Measurements from ENCODE around the gene CPO. TPM values are rescaled to one million over a fixed set of nuclear protein-coding genes. Genes with fewer than 3 reads are reported as not detected.

The CPO gene
- total and polyA plus RNA-seq, 9 of the 15 experiments (the other 6 are each of a cell fraction or from before 2014, with no cell fraction given), result not detected

- TF ChIP-seq BCLAF1 (IDR thresholded peaks at IDR 0.05; ENCODE audit: borderline replicate concordance in 1 of 2, control insufficient read depth in 1 of 2, low read depth in 2 of 2, low read length in 1 of 2), result no peak
- no peak for TF ChIP-seq HNRNPH1 (optimal IDR thresholded peaks at IDR 0.05; ENCODE audit: low read depth, low read length)
These were observed 18.4 kb upstream of the CPO start (continued) for GRCh38 chr2:206920951-206921350.

GRCh38 chr2:206921529-206921928 is 17.8 kb upstream of the CPO start:
- FAIRE-seq (no peak), ATAC-seq (no peak), DNase-seq (ENCODE audit: extremely low read depth in 1 of 4, low spot score in 3 of 4) (no peak)
- intact Hi-C loops (cut with micrococcal nuclease) (no loop called here), in situ Hi-C loops (cut with MboI) (no loop called here)
- ChIA-PET CTCF (ENCODE audit: low intra/inter-chr PET ratio) (no interaction called here), POLR2A (no interaction called here)
- H3K27me3 ChIP-seq (ENCODE audit: control insufficient read depth in 2 of 2, insufficient read depth in 2 of 2, low read length in 2 of 2), result no peaks in the 10 kb centered on the region
- 0% methylated on average over 5 of the region's 5 CpGs for WGBS (ENCODE audit: insufficient coverage, low coverage, missing lambda C conversion rate)
- no peaks in the 10 kb centered on the region for H3K9me3 ChIP-seq (replicated peaks; ENCODE audit: control insufficient read depth, insufficient read depth, low read depth, low read length)
- no peak overlapping the region for H3K27ac ChIP-seq (ENCODE audit: extremely low read depth, low read depth, low read length)
- no peak overlapping the region for H2AFZ ChIP-seq (ENCODE audit: low read depth, low read length)
- no TSS peak for BruUV-seq (replicated peaks)
- H3K79me2 ChIP-seq (ENCODE audit: control insufficient read depth, insufficient read depth, low read length), result no peaks in the 10 kb centered on the region
- H3K9me1 ChIP-seq (ENCODE audit: control insufficient read depth, insufficient read depth, low read length), result no peaks in the 10 kb centered on the region
- TF ChIP-seq, protein P1, sequence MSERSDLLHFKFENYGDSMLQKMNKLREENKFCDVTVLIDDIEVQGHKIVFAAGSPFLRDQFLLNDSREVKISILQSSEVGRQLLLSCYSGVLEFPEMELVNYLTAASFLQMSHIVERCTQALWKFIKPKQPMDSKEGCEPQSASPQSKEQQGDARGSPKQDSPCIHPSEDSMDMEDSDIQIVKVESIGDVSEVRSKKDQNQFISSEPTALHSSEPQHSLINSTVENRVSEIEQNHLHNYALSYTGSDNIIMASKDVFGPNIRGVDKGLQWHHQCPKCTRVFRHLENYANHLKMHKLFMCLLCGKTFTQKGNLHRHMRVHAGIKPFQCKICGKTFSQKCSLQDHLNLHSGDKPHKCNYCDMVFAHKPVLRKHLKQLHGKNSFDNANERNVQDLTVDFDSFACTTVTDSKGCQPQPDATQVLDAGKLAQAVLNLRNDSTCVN (CRISPR knock-in tag; IDR thresholded peaks at IDR 0.05), result no peak
- no peak for TF ChIP-seq PTBP1 (IDR thresholded peaks at IDR 0.05; ENCODE audit: low read depth, low read length)
- no peak for TF ChIP-seq MXI1 (IDR thresholded peaks at IDR 0.05; ENCODE audit: low read depth, low read length)
- no peak for TF ChIP-seq CBFA2T2 (conservative IDR thresholded peaks at IDR 0.05)
- no peaks in the 10 kb centered on the region for H3K36me3 ChIP-seq (ENCODE audit: control insufficient read depth, insufficient read depth, low read length)
- no peaks in the 10 kb centered on the region for H3K4me1 ChIP-seq (replicated peaks in 1 of 2; ENCODE audit: control insufficient read depth in 2 of 2, insufficient read depth in 2 of 2, low read length in 2 of 2)
- H4K20me1 ChIP-seq (replicated peaks; ENCODE audit: control insufficient read depth, insufficient read depth, low read length), result no peaks in the 10 kb centered on the region
- H3K4me2 ChIP-seq (ENCODE audit: insufficient read depth, low read length), result no peak overlapping the region
- H3K9ac ChIP-seq (ENCODE audit: insufficient read depth in 1 of 2, low read depth in 2 of 2, low read length in 2 of 2), result no peak overlapping the region
- no peak overlapping the region for H3K4me3 ChIP-seq
